SK-N-SH (cell line): ENCODE measurements around the gene PLD3.

Experiments used
- EP300 ChIP-seq, 2 experiments: IDR thresholded peaks; 2 replicates each; pipeline versions ENCODE4 v1.4.0 to v1.6.1; 2012; ENCODE audit warnings: borderline replicate concordance in 1 of 2, low read depth in 1 of 2, low read length in 1 of 2
- GATA2 ChIP-seq: sonication (generic); formaldehyde crosslinking; IDR thresholded peaks from 2 replicates; pipeline ENCODE4 v1.5.0; 2020; ENCODE audit warnings: mild to moderate bottlenecking, missing genetic modification reagents
- MAX ChIP-seq: IDR thresholded peaks from 2 replicates; pipeline ENCODE4 v1.4.0; 2012; ENCODE audit warnings: low read depth
- NRF1 ChIP-seq: IDR thresholded peaks from 2 replicates; pipeline ENCODE4 v1.6.1; 2012; ENCODE audit warnings: low read depth, mild to moderate bottlenecking, low read length
- RXRA ChIP-seq: IDR thresholded peaks from 2 replicates; pipeline ENCODE4 v1.4.0; 2012; ENCODE audit warnings: low read depth, mild to moderate bottlenecking, borderline replicate concordance
- TAF1 ChIP-seq: IDR thresholded peaks from 2 replicates; pipeline ENCODE4 v1.6.1; 2012; ENCODE audit warnings: low read depth, mild to moderate bottlenecking, low read length, moderate library complexity, borderline replicate concordance
- TF ChIP-seq, protein P1 (sequence below): fragments of 200-600 bp; sonication (generic); IDR thresholded peaks from 2 replicates; pipeline ENCODE4 v1.6.1; 2017; ENCODE audit warnings: antibody characterized with exemption, mild to moderate bottlenecking, moderate library complexity

- TF ChIP-seq EP300 (IDR thresholded peaks at IDR 0.05; ENCODE audit: borderline replicate concordance in 1 of 2, low read depth in 1 of 2, low read length in 1 of 2) (no peak), NRF1 (no peak), MAX (no peak), RXRA (no peak), TAF1 (no peak), GATA2 (CRISPR knock-in tag) (no peak)
- TF ChIP-seq, protein P1, sequence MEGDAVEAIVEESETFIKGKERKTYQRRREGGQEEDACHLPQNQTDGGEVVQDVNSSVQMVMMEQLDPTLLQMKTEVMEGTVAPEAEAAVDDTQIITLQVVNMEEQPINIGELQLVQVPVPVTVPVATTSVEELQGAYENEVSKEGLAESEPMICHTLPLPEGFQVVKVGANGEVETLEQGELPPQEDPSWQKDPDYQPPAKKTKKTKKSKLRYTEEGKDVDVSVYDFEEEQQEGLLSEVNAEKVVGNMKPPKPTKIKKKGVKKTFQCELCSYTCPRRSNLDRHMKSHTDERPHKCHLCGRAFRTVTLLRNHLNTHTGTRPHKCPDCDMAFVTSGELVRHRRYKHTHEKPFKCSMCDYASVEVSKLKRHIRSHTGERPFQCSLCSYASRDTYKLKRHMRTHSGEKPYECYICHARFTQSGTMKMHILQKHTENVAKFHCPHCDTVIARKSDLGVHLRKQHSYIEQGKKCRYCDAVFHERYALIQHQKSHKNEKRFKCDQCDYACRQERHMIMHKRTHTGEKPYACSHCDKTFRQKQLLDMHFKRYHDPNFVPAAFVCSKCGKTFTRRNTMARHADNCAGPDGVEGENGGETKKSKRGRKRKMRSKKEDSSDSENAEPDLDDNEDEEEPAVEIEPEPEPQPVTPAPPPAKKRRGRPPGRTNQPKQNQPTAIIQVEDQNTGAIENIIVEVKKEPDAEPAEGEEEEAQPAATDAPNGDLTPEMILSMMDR: no peak
Measured at GRCh38 chr19:40400559-40400958, 52.1 kb downstream of the PLD3 start.
